ENCODE measurements around the gene PRKCB.

DNA sequence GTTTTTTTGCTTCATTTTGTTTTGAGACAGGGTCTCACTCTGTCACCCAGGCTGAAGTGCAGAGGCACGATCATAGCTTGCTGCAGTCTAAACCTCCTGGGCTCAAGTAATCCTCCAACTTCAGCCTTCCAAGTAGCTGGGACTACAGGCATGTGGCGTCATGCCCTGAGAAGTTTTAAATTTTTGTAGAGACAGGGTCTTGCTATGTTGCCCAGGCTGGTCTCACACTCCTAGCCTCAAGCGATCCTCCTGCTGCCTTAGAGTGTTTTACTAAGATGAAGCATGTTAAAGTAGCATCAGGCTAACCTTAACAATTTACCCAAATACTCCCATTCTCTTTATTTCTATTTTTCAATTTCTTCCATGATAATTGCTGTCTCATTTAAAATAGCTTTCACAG is 371.1 kb downstream of the PRKCB start:
- TF ChIP-seq CTCF (IDR thresholded peaks at IDR 0.05; ENCODE audit: poor library complexity, severe bottlenecking): no peak
- TF ChIP-seq POLR2AphosphoS5 (IDR thresholded peaks at IDR 0.05): no peak

Measured in neural cell (in vitro differentiated cells).